PFSK-1 (cell line): Measurements from ENCODE around the gene LCMT1.

Experiments used
- FOXP2 ChIP-seq: optimal IDR thresholded peaks from 2 replicates; pipeline ENCODE3; 2011; ENCODE audit warnings: borderline replicate concordance, control low read depth, inconsistent platforms; ENCODE audit not compliant: insufficient read depth; ENCODE audit errors: extremely low read length, extremely low read depth
- POLR2AphosphoS5 ChIP-seq: IDR thresholded peaks from 2 replicates; pipeline ENCODE4 v1.6.1; 2012; ENCODE audit warnings: low read depth, mild to moderate bottlenecking, control low read depth, low read length, moderate library complexity
- TAF1 ChIP-seq: IDR thresholded peaks from 2 replicates; pipeline ENCODE4 v1.6.1; 2012; ENCODE audit warnings: low read length, control low read depth, borderline replicate concordance; ENCODE audit not compliant: insufficient read depth

GRCh38 chr16:25118851-25119578 is 7.5 kb downstream of the LCMT1 start:
- TF ChIP-seq POLR2AphosphoS5 (no peak), FOXP2 (no peak), TAF1 (no peak)
